ENCODE measurements around the gene RHBDF2.

DNA sequence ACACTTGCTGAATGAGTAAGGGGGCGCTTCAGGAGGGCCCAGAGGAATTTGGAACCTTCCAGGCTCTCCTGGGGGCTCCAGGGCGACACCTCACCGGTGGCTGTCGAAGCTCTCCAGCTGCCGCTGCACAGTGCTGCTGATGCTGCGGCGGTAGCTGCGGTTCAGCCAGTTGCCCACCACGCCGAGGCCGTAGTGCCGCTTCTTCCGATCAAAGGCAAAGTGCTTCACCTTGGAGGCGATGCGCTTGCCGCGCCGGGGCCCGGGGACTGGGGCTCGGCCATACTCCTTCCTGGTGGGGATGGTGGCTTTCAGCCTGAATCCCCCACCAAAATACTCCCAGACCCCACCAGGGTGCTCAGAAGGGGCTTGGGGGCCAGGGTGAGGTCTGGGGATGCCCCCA is 24.5 kb downstream of the RHBDF2 start:
- TF ChIP-seq CTCF (conservative IDR thresholded peaks at IDR 0.05), result no peak
- TF ChIP-seq EZH2 (IDR thresholded peaks at IDR 0.05; ENCODE audit: low read depth), result no peak

All from PC-9 (cell line).